Measurements from ENCODE around the gene CCT2.

CCT2 gene

DNA sequence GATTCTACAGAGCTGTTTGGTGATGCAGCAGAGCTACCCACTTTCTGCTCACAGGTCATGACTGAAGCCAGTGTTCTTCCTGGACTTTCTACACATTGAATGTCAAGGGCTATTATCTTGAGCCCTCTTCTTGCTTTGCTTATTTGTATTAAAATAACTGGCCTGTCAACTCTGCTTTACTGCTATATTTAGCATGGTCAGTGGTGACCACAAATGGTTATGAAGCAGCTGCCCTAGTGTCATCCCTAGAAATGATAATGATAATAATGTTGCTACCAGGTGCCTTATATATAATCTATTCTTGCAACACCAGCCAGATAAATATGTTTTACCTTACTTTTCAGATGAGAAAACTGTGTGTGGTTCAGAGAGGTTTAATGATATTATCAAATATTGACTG is 28.1 kb downstream of the CCT2 start:
- no peaks in the 10 kb centered on the region for H3K27me3 ChIP-seq (ENCODE audit: low read depth, low read length)
- no peak overlapping the region for H3K27ac ChIP-seq (ENCODE audit: low read length)
- H3K4me3 ChIP-seq (ENCODE audit: low read depth in 1 of 2, low read length in 2 of 2), result no peak overlapping the region
- no peaks in the 10 kb centered on the region for H3K9me3 ChIP-seq (ENCODE audit: control insufficient read depth in 1 of 2, low read length in 2 of 2)
- no peaks in the 10 kb centered on the region for H3K36me3 ChIP-seq (ENCODE audit: control insufficient read depth in 1 of 2, insufficient read depth in 2 of 2, low read length in 2 of 2)
- H3K4me1 ChIP-seq (ENCODE audit: control insufficient read depth in 1 of 2, insufficient read depth in 2 of 2, low read length in 2 of 2), result no peaks in the 10 kb centered on the region

GRCh38 chr12:69616025-69616424 is 30.8 kb downstream of the CCT2 start:
- H3K4me3 ChIP-seq (ENCODE audit: low read depth in 1 of 2, low read length in 2 of 2), result no peak overlapping the region

GRCh38 chr12:69619050-69619449 is 33.8 kb downstream of the CCT2 start:
- H3K4me1 ChIP-seq (ENCODE audit: control insufficient read depth in 1 of 2, insufficient read depth in 2 of 2, low read length in 2 of 2), result no peaks in the 10 kb centered on the region
- no peaks in the 10 kb centered on the region for H3K9me3 ChIP-seq (ENCODE audit: control insufficient read depth in 1 of 2, low read length in 2 of 2)
- no peak overlapping the region for H3K27ac ChIP-seq (ENCODE audit: low read length)
- no peaks in the 10 kb centered on the region for H3K36me3 ChIP-seq (ENCODE audit: control insufficient read depth in 1 of 2, insufficient read depth in 2 of 2, low read length in 2 of 2)
- H3K4me3 ChIP-seq (ENCODE audit: low read depth in 1 of 2, low read length in 2 of 2), result no peak overlapping the region
- H3K27me3 ChIP-seq (ENCODE audit: low read depth, low read length), result no peaks in the 10 kb centered on the region

More at GRCh38 chr12:69616025-69616424, 30.8 kb downstream of the CCT2 start:
- H3K36me3 ChIP-seq (ENCODE audit: control insufficient read depth in 1 of 2, insufficient read depth in 2 of 2, low read length in 2 of 2), result no peaks in the 10 kb centered on the region
- no peak overlapping the region for H3K27ac ChIP-seq (ENCODE audit: low read length)
- H3K4me1 ChIP-seq (ENCODE audit: control insufficient read depth in 1 of 2, insufficient read depth in 2 of 2, low read length in 2 of 2), result no peaks in the 10 kb centered on the region
- no peaks in the 10 kb centered on the region for H3K27me3 ChIP-seq (ENCODE audit: low read depth, low read length)
- H3K9me3 ChIP-seq (ENCODE audit: control insufficient read depth in 1 of 2, low read length in 2 of 2), result no peaks in the 10 kb centered on the region

DNA sequence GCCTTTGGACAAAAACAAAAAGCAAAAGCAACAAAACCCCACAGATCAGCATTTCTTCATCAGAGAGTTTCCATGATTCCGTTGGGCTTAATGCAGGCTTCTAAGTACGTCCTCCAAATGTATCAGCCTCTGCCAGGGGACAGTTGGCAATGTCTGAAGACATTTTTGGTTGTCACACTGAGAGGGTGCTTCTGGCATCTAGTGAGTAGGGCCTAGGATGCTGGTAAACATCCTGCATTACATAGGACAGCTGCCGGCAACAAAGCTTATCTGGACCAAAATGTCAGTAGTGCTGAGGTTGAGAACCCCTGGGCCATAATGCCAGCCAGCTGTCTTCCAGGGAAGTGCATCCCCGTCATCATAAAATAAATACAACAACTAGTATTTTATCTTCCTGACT is 34.8 kb downstream of the CCT2 start:
- H3K4me3 ChIP-seq (ENCODE audit: low read depth in 1 of 2, low read length in 2 of 2), result no peak overlapping the region
- H3K9me3 ChIP-seq (ENCODE audit: control insufficient read depth in 1 of 2, low read length in 2 of 2), result no peaks in the 10 kb centered on the region
- no peaks in the 10 kb centered on the region for H3K27me3 ChIP-seq (ENCODE audit: low read depth, low read length)
- no peaks in the 10 kb centered on the region for H3K4me1 ChIP-seq (ENCODE audit: control insufficient read depth in 1 of 2, insufficient read depth in 2 of 2, low read length in 2 of 2)
- no peaks in the 10 kb centered on the region for H3K36me3 ChIP-seq (ENCODE audit: control insufficient read depth in 1 of 2, insufficient read depth in 2 of 2, low read length in 2 of 2)
- H3K27ac ChIP-seq (ENCODE audit: low read length), result no peak overlapping the region

DNA sequence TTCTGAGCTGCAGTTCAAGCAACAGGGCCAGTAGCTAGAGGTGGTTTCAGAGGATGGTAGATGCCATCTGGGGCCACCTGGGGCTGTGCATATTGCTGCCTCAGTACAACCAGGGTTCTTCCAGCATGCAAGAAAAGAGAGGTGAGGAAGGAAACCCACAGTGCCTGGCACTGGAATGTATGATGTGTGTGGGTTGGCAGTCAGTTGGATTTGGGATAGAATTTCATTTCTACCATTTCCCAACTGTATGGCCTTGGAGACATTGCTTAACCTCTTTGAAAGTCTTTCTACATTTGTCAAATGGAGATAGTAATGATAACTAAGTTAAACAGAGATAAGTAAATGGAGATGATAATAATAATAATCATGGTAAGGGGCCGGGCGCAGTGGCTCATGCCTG is 35.7 kb downstream of the CCT2 start:
- Histone ChIP-seq H3K27ac (ENCODE audit: low read length) (no peak overlapping the region), H3K4me3 (ENCODE audit: low read depth in 1 of 2, low read length in 2 of 2) (no peak overlapping the region), H3K4me1 (ENCODE audit: control insufficient read depth in 1 of 2, insufficient read depth in 2 of 2, low read length in 2 of 2) (no peaks in the 10 kb centered on the region), H3K9me3 (ENCODE audit: control insufficient read depth in 1 of 2, low read length in 2 of 2) (no peaks in the 10 kb centered on the region), H3K36me3 (ENCODE audit: control insufficient read depth in 1 of 2, insufficient read depth in 2 of 2, low read length in 2 of 2) (no peaks in the 10 kb centered on the region), H3K27me3 (ENCODE audit: low read depth, low read length) (no peaks in the 10 kb centered on the region)

- H3K36me3 ChIP-seq (ENCODE audit: control insufficient read depth in 1 of 2, insufficient read depth in 2 of 2, low read length in 2 of 2), result no peaks in the 10 kb centered on the region
- H3K4me3 ChIP-seq (ENCODE audit: low read depth in 1 of 2, low read length in 2 of 2), result no peak overlapping the region
- no peak overlapping the region for H3K27ac ChIP-seq (ENCODE audit: low read length)
- no peaks in the 10 kb centered on the region for H3K4me1 ChIP-seq (ENCODE audit: control insufficient read depth in 1 of 2, insufficient read depth in 2 of 2, low read length in 2 of 2)
- H3K9me3 ChIP-seq (ENCODE audit: control insufficient read depth in 1 of 2, low read length in 2 of 2), result no peaks in the 10 kb centered on the region
- H3K27me3 ChIP-seq (ENCODE audit: low read depth, low read length), result no peaks in the 10 kb centered on the region
These were observed 36.3 kb downstream of the CCT2 start for GRCh38 chr12:69621551-69621950.

DNA sequence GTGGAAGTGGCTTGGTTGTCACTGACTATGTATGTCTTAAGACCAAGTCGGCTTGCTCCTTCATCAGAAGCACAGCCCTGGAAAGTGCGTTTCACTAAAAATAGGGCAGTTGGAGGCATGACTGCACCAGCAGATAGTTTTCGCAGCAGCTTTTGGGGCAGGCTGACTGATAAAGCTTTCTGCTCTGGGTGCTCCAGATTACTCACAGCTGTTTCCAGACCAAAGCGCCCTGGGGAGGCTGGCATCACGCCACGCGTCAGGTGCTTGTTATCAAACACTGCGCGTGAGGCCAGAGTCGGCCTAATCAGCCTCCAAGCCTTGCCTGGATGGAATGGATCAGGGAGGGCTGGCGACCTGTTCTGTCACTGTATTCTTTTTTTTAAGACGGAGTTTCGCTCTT is 38.7 kb downstream of the CCT2 start:
- no peaks in the 10 kb centered on the region for H3K36me3 ChIP-seq (ENCODE audit: control insufficient read depth in 1 of 2, insufficient read depth in 2 of 2, low read length in 2 of 2)
- no peaks in the 10 kb centered on the region for H3K4me1 ChIP-seq (ENCODE audit: control insufficient read depth in 1 of 2, insufficient read depth in 2 of 2, low read length in 2 of 2)
- no peaks in the 10 kb centered on the region for H3K27me3 ChIP-seq (ENCODE audit: low read depth, low read length)
- H3K4me3 ChIP-seq (ENCODE audit: low read depth in 1 of 2, low read length in 2 of 2), result no peak overlapping the region
- no peak overlapping the region for H3K27ac ChIP-seq (ENCODE audit: low read length)
- no peaks in the 10 kb centered on the region for H3K9me3 ChIP-seq (ENCODE audit: control insufficient read depth in 1 of 2, low read length in 2 of 2)

GRCh38 chr12:69627501-69627900 is 42.2 kb downstream of the CCT2 start:
- Histone ChIP-seq H3K4me3 (ENCODE audit: low read depth in 1 of 2, low read length in 2 of 2) (no peak overlapping the region), H3K36me3 (ENCODE audit: control insufficient read depth in 1 of 2, insufficient read depth in 2 of 2, low read length in 2 of 2) (no peaks in the 10 kb centered on the region), H3K4me1 (ENCODE audit: control insufficient read depth in 1 of 2, insufficient read depth in 2 of 2, low read length in 2 of 2) (no peaks in the 10 kb centered on the region), H3K9me3 (ENCODE audit: control insufficient read depth in 1 of 2, low read length in 2 of 2) (no peaks in the 10 kb centered on the region), H3K27me3 (ENCODE audit: low read depth, low read length) (no peaks in the 10 kb centered on the region), H3K27ac (ENCODE audit: low read length) (no peak overlapping the region)

DNA sequence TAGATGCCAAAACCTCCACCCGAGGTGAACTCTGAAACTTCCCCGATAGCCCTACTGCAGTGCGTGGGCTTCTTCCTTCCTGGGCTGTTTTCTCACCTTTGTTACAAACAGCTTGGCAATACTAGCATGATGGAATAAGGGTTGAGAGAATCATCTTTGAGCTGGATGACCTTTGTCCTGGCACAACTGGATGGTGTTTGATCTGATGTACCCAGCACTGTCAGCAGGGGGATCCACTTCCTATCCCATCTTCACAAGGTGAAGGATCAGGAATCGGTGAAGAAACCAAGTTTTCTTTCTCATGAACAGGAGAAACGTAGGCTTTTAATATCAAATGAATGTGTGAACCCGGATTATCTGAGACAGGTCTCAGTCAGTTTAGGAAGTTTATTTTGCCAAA is 44.9 kb downstream of the CCT2 start:
- H3K27ac ChIP-seq (ENCODE audit: low read length), result no peak overlapping the region
- no peaks in the 10 kb centered on the region for H3K36me3 ChIP-seq (ENCODE audit: control insufficient read depth in 1 of 2, insufficient read depth in 2 of 2, low read length in 2 of 2)
- no peaks in the 10 kb centered on the region for H3K4me1 ChIP-seq (ENCODE audit: control insufficient read depth in 1 of 2, insufficient read depth in 2 of 2, low read length in 2 of 2)
- no peaks in the 10 kb centered on the region for H3K27me3 ChIP-seq (ENCODE audit: low read depth, low read length)
- H3K9me3 ChIP-seq (ENCODE audit: control insufficient read depth in 1 of 2, low read length in 2 of 2), result no peaks in the 10 kb centered on the region
- H3K4me3 ChIP-seq (ENCODE audit: low read depth in 1 of 2, low read length in 2 of 2), result no peak overlapping the region

DNA sequence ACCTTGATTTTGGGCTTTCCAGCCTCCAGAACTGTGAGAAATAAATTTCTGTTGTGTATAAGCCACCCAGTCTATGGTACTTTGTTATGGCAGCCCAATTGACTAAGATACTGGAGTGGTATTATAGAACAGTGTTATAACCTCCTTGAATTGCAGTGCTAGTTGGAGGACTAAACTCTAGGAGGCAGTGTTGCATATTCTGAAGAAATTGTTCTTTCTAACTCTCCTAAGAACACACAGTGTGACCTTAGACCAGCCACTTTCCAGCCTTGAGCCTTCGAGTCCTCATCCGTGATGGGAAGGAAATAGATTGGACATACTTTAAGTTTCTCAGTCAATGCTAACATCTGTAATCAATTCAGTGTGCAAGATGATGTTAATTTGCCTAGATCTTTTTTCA is 47.8 kb downstream of the CCT2 start:
- Histone ChIP-seq H3K4me3 (ENCODE audit: low read depth in 1 of 2, low read length in 2 of 2) (no peak overlapping the region), H3K36me3 (ENCODE audit: control insufficient read depth in 1 of 2, insufficient read depth in 2 of 2, low read length in 2 of 2) (no peaks in the 10 kb centered on the region), H3K27ac (ENCODE audit: low read length) (no peak overlapping the region), H3K27me3 (ENCODE audit: low read depth, low read length) (no peaks in the 10 kb centered on the region), H3K9me3 (ENCODE audit: control insufficient read depth in 1 of 2, low read length in 2 of 2) (no peaks in the 10 kb centered on the region), H3K4me1 (ENCODE audit: control insufficient read depth in 1 of 2, insufficient read depth in 2 of 2, low read length in 2 of 2) (no peaks in the 10 kb centered on the region)

- Histone ChIP-seq H3K9me3 (ENCODE audit: control insufficient read depth in 1 of 2, low read length in 2 of 2) (no peaks in the 10 kb centered on the region), H3K4me1 (ENCODE audit: control insufficient read depth in 1 of 2, insufficient read depth in 2 of 2, low read length in 2 of 2) (no peaks in the 10 kb centered on the region), H3K4me3 (ENCODE audit: low read depth in 1 of 2, low read length in 2 of 2) (no peak overlapping the region), H3K27ac (ENCODE audit: low read length) (no peak overlapping the region), H3K36me3 (ENCODE audit: control insufficient read depth in 1 of 2, insufficient read depth in 2 of 2, low read length in 2 of 2) (no peaks in the 10 kb centered on the region), H3K27me3 (ENCODE audit: low read depth, low read length) (no peaks in the 10 kb centered on the region)
These were observed 54.2 kb downstream of the CCT2 start for GRCh38 chr12:69639400-69640016.

GRCh38 chr12:69641546-69641945 is 56.3 kb downstream of the CCT2 start:
- H3K36me3 ChIP-seq (ENCODE audit: control insufficient read depth in 1 of 2, insufficient read depth in 2 of 2, low read length in 2 of 2), result no peaks in the 10 kb centered on the region
- H3K27me3 ChIP-seq (ENCODE audit: low read depth, low read length), result no peaks in the 10 kb centered on the region
- no peaks in the 10 kb centered on the region for H3K4me1 ChIP-seq (ENCODE audit: control insufficient read depth in 1 of 2, insufficient read depth in 2 of 2, low read length in 2 of 2)
- H3K4me3 ChIP-seq (ENCODE audit: low read depth in 1 of 2, low read length in 2 of 2), result no peak overlapping the region
- H3K9me3 ChIP-seq (ENCODE audit: control insufficient read depth in 1 of 2, low read length in 2 of 2), result no peaks in the 10 kb centered on the region
- no peak overlapping the region for H3K27ac ChIP-seq (ENCODE audit: low read length)
